Neural progenitor cell (in vitro differentiated cells): ENCODE data around the gene FOXJ3.

Experiments
- CTCF ChIP-seq: fragments of 200-600 bp; sonication (generic); IDR thresholded peaks from 2 replicates; pipeline ENCODE4 v1.5.1; 2017; ENCODE audit warnings: antibody characterized with exemption, mild to moderate bottlenecking
- EZH2 ChIP-seq: fragments of 200-600 bp; sonication (generic); IDR thresholded peaks from 2 replicates; pipeline ENCODE4 v1.6.1; 2017; ENCODE audit warnings: antibody characterized with exemption, mild to moderate bottlenecking, moderate library complexity
- EZH2phosphoT487 ChIP-seq: fragments of 200-600 bp; sonication (generic); IDR thresholded peaks from 2 replicates; pipeline ENCODE4 v1.6.1; 2017; ENCODE audit warnings: antibody characterized with exemption

GRCh38 chr1:42239555-42239954 is 95.5 kb downstream of the FOXJ3 start:
- TF ChIP-seq EZH2 (no peak), EZH2phosphoT487 (no peak), CTCF (no peak)
